K562 treated with DMSO at 1 percent for 24 hours (cell line): ENCODE measurements around the gene CHMP4A. TPM values are rescaled to one million over a fixed set of nuclear protein-coding genes. Genes with fewer than 3 reads are reported as not detected.

Experiments
- total RNA-seq: library from RNA; unstranded; fragments of 300-600 nt; gene quantifications from 2 replicates; pipeline ENCODE4 v1.2.3, GENCODE V29; 2022; ENCODE audit warnings: low read depth; ENCODE audit not compliant: insufficient read depth

Gene CHMP4A, protein sequence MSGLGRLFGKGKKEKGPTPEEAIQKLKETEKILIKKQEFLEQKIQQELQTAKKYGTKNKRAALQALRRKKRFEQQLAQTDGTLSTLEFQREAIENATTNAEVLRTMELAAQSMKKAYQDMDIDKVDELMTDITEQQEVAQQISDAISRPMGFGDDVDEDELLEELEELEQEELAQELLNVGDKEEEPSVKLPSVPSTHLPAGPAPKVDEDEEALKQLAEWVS
- 63.2 and 63.8 TPM in 2 replicates for total RNA-seq

GRCh38 chr14:24212924-24213865, at the start of gene CHMP4A:
CHMP4A (minus strand) TSS chr14:24213488; CDS start chr14:24213439, 49 bp downstream.

DNA sequence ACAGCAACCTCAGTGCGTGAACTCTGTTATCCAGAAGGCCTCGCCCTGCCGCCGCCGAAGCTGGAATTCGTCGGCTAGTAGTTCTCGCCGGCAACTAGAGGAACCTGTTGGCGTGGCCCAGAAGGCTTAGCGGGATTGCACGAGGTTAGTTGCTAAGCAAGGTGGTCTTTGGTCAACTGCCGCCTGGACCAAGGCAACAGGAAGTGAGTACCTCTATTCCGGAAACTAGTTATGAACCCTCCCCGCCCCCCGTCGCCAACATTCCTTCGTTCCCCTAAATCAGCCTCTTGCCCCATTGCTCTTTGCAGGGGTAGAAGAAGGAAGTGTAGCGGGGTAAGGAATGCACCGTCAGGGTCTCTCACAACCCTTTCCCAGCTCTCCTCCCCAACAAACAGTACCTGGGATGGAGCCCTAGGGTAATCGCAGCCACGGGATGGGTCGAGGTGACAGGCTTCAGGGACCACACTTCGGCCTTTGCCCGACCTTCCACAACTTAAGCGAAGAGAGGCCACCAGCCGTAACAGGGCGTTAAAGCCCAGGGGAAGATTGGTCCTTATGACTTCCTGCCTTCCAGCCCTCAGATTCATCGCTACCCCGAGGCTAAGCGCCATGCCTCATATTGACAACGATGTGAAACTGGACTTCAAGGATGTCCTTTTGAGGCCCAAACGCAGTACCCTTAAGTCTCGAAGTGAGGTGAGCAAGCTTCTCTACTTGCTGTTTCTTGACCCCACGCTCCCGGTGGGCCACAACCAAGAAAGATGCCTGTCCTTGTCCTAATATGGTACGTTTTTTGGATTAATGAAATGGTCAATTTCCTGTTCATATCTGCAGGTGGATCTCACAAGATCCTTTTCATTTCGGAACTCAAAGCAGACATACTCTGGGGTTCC, 19.6 kb upstream of the CHMP4A start, which contains the start of gene GMPR2:
GMPR2 (plus strand) TSS at position 285 of the 893 bp plus-strand sequence; CDS start at position 610, 325 bp downstream.

GRCh38 chr14:24232121-24232644, 18.9 kb upstream of the CHMP4A start, which contains the start of gene NEDD8:
NEDD8 (minus strand) TSS chr14:24232367; CDS start chr14:24232267, 100 bp downstream.

GRCh38 chr14:24215495-24216344, 2.4 kb upstream of the CHMP4A start, which contains the start of gene MDP1:
MDP1 (minus strand) TSS chr14:24216066; CDS start chr14:24215955, 111 bp downstream.

GRCh38 chr14:24195186-24196070, 17.9 kb downstream of the CHMP4A start, which contains the start of gene TM9SF1:
TM9SF1 (minus strand) TSS chr14:24195441; CDS start chr14:24195019, 422 bp downstream.

DNA sequence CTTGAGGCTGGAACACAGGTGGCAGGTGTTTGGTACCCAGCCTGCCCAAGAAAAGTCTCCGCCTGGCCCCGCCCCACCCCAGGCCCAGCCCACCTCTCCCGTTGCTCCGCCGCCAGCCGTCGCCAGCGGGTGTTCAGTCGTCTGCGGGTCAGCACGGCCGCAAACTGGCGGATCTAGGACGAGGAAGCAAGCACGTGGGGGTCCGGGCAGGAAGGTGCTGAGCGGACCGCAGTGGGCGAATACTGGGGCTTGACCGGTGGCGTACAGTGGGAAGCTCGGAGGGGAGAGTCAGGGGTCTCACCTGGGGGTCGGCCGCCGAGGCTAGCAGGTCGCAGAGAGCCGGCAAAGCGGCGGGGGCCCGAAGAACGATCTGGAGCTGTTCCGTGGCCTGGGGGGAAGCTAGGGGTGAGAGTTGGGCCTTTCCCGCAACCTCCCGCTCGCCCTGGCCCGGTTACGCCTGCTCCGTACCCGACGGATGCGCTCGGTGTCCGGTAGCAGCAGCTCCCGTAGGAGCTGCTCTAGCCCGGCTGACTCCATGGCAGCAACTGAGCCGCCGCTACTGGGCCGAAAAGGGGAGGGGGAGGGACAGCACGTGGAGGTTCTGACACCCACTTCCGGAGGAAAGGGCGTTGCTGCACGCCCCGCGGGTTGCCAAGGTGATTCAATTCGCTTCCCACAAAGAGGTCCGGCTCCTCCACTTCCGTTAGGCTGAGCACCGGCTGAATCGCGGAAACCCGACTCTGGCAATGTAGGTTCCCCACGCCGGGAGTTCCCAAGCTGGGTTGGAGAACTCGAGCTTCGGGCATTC, 24.8 kb downstream of the CHMP4A start, which contains the start of gene IPO4:
IPO4 (minus strand) TSS at position 566 of the 808 bp plus-strand sequence; CDS start at position 537, 29 bp downstream.

DNA sequence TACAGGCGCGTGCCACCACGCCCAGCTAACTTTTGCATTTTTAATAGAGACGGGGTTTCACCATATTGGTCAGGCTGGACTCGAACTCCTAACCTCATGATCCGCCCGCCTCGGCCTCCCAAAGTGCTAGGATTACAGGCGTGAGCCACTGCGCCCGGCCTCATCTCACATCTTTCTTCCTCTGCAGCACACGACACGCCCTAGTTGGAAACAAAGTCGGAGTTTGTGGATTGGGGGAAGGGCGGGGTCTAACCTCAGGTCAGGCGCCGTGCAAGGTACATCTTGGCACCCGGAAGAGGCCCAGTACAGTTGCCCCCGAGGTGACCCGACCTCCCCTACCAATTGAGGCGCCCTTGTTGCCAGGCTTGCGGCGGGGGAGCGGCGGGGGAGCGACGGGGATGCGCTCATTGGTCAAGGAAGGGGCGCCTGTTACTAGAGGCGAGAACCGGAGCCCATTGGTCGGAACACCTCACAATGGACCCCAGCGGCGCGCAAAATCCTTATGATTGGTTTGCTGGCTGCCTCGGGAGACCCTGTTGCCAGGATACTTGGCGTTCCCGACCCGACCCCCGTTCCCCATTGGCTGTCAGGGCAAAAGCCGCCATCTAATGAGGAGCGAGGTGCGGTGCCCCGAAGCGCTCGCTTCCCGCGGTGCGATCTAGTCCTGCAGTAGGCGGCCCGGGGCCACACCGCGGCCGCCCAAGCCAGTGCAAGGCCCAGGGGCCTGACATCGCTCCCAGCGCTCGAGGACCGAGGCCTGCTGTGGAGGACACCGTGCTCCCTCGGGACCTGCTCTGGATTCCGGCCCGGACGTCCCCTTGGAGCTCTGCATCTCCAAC, 41.6 kb downstream of the CHMP4A start, which contains the start of gene REC8:
REC8 (plus strand) TSS at position 659 of the 839 bp plus-strand sequence. CDS start 473 bp downstream, outside the sequence.

GRCh38 chr14:24160850-24161804, 52.2 kb downstream of the CHMP4A start, which contains the start of gene IRF9:
IRF9 (plus strand) TSS chr14:24161265; CDS start chr14:24162145, 880 bp downstream.

Other genes starting within 250 kb of the CHMP4A start
- 12.8 and 14.9 TPM in 2 replicates for gene DHRS4L2, start 224.6 kb downstream of the CHMP4A start, total RNA-seq
- 0.16 TPM in 1 of 2 replicates, not detected in the other for gene CARMIL3, start 161.5 kb downstream of the CHMP4A start, total RNA-seq
- gene CPNE6, start 141.9 kb downstream of the CHMP4A start, total RNA-seq: not detected in 2 replicates
- gene PCK2, start 119.2 kb downstream of the CHMP4A start, total RNA-seq: 150 and 160 TPM in 2 replicates
- 52.3 and 59.5 TPM in 2 replicates for gene DCAF11, start 98.7 kb downstream of the CHMP4A start, total RNA-seq
- 1.6 and 2.8 TPM in 2 replicates for gene NRL, start 98.5 kb downstream of the CHMP4A start, total RNA-seq
- gene FITM1, start 82.8 kb downstream of the CHMP4A start, total RNA-seq: 0.50 TPM in 1 of 2 replicates, not detected in the other
- gene PSME1, start 77.3 kb downstream of the CHMP4A start, total RNA-seq: 169 and 181 TPM in 2 replicates
- gene EMC9, start 71.9 kb downstream of the CHMP4A start, total RNA-seq: 55.6 TPM in 2 replicates
- gene PSME2, start 66.9 kb downstream of the CHMP4A start, total RNA-seq: 119 and 129 TPM in 2 replicates
- 34.5 and 41.7 TPM in 2 replicates for gene RNF31, start 66.0 kb downstream of the CHMP4A start, total RNA-seq
- 11.9 and 14.2 TPM in 2 replicates for gene IRF9, start 52.2 kb downstream of the CHMP4A start, total RNA-seq
- gene REC8, start 41.4 kb downstream of the CHMP4A start, total RNA-seq: 1.7 and 2.6 TPM in 2 replicates
- 16.3 and 21.4 TPM in 2 replicates for gene IPO4, start 24.7 kb downstream of the CHMP4A start, total RNA-seq
- 22.1 and 25.4 TPM in 2 replicates for gene TM9SF1, start 18.0 kb downstream of the CHMP4A start, total RNA-seq
- 0.96 TPM in 1 of 2 replicates, not detected in the other for gene TSSK4, start 7.8 kb downstream of the CHMP4A start, total RNA-seq
- gene MDP1, start 2.6 kb upstream of the CHMP4A start, total RNA-seq: 16.9 and 17.9 TPM in 2 replicates
- 144 and 171 TPM in 2 replicates for gene NEDD8, start 18.9 kb upstream of the CHMP4A start, total RNA-seq
- 56.8 and 59.4 TPM in 2 replicates for gene GMPR2, start 19.4 kb upstream of the CHMP4A start, total RNA-seq
- gene TINF2, start 29.1 kb upstream of the CHMP4A start, total RNA-seq: 21.0 and 28.8 TPM in 2 replicates
- gene TGM1, start 49.7 kb upstream of the CHMP4A start, total RNA-seq: 1.5 and 3.1 TPM in 2 replicates
- gene RABGGTA, start 58.1 kb upstream of the CHMP4A start, total RNA-seq: 24.9 and 28.0 TPM in 2 replicates
- gene DHRS1, start 86.3 kb upstream of the CHMP4A start, total RNA-seq: 41.0 and 43.3 TPM in 2 replicates
- gene NOP9, start 86.4 kb upstream of the CHMP4A start, total RNA-seq: 9.2 and 10.5 TPM in 2 replicates
- gene CIDEB, start 94.5 kb upstream of the CHMP4A start, total RNA-seq: not detected in 2 replicates
- 5.2 and 5.8 TPM in 2 replicates for gene LTB4R2, start 96.7 kb upstream of the CHMP4A start, total RNA-seq
- 8.1 and 11.2 TPM in 2 replicates for gene LTB4R, start 98.0 kb upstream of the CHMP4A start, total RNA-seq
- gene ADCY4, start 121.6 kb upstream of the CHMP4A start, total RNA-seq: not detected in 2 replicates
- 0.35 and 0.89 TPM in 2 replicates for gene RIPK3, start 126.5 kb upstream of the CHMP4A start, total RNA-seq
- gene NFATC4, start 154.7 kb upstream of the CHMP4A start, total RNA-seq: 1.5 and 1.8 TPM in 2 replicates
- gene NYNRIN, start 185.5 kb upstream of the CHMP4A start, total RNA-seq: 1.4 and 1.6 TPM in 2 replicates
- gene CBLN3, start 216.2 kb upstream of the CHMP4A start, total RNA-seq: 0.98 and 1.1 TPM in 2 replicates
- gene KHNYN, start 216.5 kb upstream of the CHMP4A start, total RNA-seq: 45.0 and 48.5 TPM in 2 replicates
- 74.3 and 80.6 TPM in 2 replicates for gene SDR39U1, start 229.3 kb upstream of the CHMP4A start, total RNA-seq